Cardiac muscle cell (in vitro differentiated cells and primary cell): ENCODE results near the gene NF1. TPM values are rescaled to one million over a fixed set of nuclear protein-coding genes. Genes with fewer than 3 reads are reported as not detected.

Source experiments
- DNase-seq, 2 donors: peaks; one replicate each; pipeline versions ENCODE4 v3.0.0 to v3.0.0-alpha.2; 2010 to 2017; ENCODE audit warnings: low read depth in 1 of 2, low spot score in 1 of 2
- H3K27ac ChIP-seq: fragments of 200-600 bp; sonication (generic); 2 replicates; pipeline ENCODE4 v1.5.1; 2016
- H3K27me3 ChIP-seq: fragments of 200-600 bp; sonication (generic); 2 replicates; pipeline ENCODE4 v1.6.0; 2016; ENCODE audit warnings: control low read depth
- H3K36me3 ChIP-seq: fragments of 200-600 bp; sonication (generic); 2 replicates; pipeline ENCODE4 v1.5.1; 2016; ENCODE audit warnings: control low read depth
- H3K4me1 ChIP-seq: fragments of 200-600 bp; sonication (generic); 2 replicates; pipeline ENCODE4 v1.8.1; 2017; ENCODE audit warnings: low read depth, mild to moderate bottlenecking, mixed run types
- H3K4me3 ChIP-seq: fragments of 200-600 bp; sonication (generic); 2 replicates; pipeline ENCODE4 v1.5.1; 2016; ENCODE audit warnings: mild to moderate bottlenecking
- H3K9me3 ChIP-seq: fragments of 200-600 bp; sonication (generic); 2 replicates; pipeline ENCODE4 v1.5.1; 2017; ENCODE audit warnings: low read depth, mild to moderate bottlenecking, control low read depth
- polyA plus RNA-seq: library from polyadenylated mRNA; unstranded; fragments of >200 nt; fragmentation: Nextera tagmentation; extraction: Ambion mirVana; gene quantifications from 2 replicates; pipeline ENCODE4 v1.2.1, GENCODE V29; 2016
- total RNA-seq: library from RNA; depleted of rRNA; stranded (reverse); fragments of >200 nt; gene quantifications from 2 replicates; pipeline ENCODE4 v1.2.3, GENCODE V29; 2016
- TF ChIP-seq, protein P1 (sequence below): IDR thresholded peaks from 2 replicates; pipeline ENCODE4 v1.5.1; 2012; ENCODE audit warnings: low read depth, mild to moderate bottlenecking, low read length

NF1 gene
- total and polyA plus RNA-seq, 2 experiments from 2014 or later: 17.7 to 32.9 TPM

DNA sequence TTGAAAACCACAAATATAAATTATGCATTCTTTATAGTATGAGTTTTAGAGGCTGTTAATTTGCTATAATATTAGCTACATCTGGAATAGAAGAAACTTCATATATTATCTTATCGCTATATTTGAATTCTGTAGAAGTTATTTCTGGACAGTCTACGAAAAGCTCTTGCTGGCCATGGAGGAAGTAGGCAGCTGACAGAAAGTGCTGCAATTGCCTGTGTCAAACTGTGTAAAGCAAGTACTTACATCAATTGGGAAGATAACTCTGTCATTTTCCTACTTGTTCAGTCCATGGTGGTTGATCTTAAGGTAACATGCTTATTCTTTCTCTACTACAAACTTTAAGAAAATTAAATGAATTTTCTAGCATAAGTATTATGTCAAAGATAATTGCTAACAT, 105.5 kb downstream of the NF1 start:
- H3K27me3 ChIP-seq: no peaks in the 10 kb centered on the region
- H3K36me3 ChIP-seq: no peaks in the 10 kb centered on the region
- no peaks in the 10 kb centered on the region for H3K9me3 ChIP-seq
- TF ChIP-seq, protein P1, sequence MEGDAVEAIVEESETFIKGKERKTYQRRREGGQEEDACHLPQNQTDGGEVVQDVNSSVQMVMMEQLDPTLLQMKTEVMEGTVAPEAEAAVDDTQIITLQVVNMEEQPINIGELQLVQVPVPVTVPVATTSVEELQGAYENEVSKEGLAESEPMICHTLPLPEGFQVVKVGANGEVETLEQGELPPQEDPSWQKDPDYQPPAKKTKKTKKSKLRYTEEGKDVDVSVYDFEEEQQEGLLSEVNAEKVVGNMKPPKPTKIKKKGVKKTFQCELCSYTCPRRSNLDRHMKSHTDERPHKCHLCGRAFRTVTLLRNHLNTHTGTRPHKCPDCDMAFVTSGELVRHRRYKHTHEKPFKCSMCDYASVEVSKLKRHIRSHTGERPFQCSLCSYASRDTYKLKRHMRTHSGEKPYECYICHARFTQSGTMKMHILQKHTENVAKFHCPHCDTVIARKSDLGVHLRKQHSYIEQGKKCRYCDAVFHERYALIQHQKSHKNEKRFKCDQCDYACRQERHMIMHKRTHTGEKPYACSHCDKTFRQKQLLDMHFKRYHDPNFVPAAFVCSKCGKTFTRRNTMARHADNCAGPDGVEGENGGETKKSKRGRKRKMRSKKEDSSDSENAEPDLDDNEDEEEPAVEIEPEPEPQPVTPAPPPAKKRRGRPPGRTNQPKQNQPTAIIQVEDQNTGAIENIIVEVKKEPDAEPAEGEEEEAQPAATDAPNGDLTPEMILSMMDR: no peak
- peaks cover 14% of the 10 kb centered on the region for H3K4me1 ChIP-seq
- no peak overlapping the region for H3K4me3 ChIP-seq
- peak in 1 of 2 donors; percentile 23 for DNase-seq
- H3K27ac ChIP-seq: no peak overlapping the region

DNA sequence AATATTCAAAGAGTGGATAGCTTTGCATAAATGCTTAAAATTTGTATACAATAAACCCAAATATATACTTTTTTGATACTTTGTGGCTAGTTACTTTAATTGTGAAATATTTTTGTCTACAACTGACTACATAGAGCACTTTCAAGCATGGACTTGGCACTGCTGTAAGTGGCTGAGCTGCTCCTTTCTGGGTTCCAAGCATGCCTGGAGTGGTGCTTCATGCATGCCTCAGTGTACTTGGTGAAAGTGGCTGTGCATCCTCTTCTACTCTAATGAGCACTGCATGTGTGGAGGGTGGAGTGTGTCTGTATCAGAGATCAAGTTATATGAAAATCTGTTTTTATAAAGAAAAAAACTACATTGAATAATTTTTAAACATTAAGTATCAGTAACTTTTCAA, 108.2 kb downstream of the NF1 start:
- peaks cover 14% of the 10 kb centered on the region for H3K4me1 ChIP-seq

DNA sequence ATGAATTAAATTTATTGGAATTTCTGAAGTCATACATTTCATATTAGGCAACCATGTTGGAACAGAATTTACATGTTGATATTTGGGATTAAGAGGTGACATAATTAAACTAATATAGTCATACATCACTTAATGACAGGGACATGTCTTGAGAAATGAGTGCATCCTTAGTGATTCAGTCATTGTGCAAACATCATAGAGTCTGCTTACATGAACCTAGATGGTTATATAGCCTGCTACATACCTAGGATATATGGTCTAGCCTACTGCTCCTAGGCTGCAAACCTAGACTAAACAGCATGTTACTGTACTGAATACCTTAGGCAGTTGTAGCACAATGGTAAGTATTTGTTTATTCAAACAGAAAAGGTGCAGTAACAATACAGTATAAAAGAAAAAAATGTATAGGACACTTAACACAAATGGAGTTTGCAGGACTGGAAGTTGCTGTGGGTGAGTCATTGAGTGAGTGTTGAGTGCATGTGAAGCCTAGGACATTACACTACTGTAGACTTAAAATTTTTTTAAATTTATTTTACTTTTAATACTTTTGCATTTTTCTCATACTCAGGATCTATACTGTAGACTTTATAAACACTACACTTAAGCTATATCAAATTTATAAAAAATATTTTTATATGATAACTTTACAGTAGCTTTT, 116.7 kb downstream of the NF1 start:
- Histone ChIP-seq H3K27me3 (no peaks in the 10 kb centered on the region), H3K27ac (no peak overlapping the region), H3K4me3 (no peak overlapping the region), H3K9me3 (no peaks in the 10 kb centered on the region), H3K4me1 (no peaks in the 10 kb centered on the region), H3K36me3 (peaks cover 17% of the 10 kb centered on the region)
- TF ChIP-seq, protein P1: no peak
- DNase-seq: no peak

More for the DNA sequence above, 108.2 kb downstream of the NF1 start:
- Histone ChIP-seq H3K4me3 (no peak overlapping the region), H3K36me3 (peaks cover 14% of the 10 kb centered on the region), H3K27me3 (no peaks in the 10 kb centered on the region), H3K27ac (no peak overlapping the region), H3K9me3 (no peaks in the 10 kb centered on the region)
- no peak for DNase-seq
- TF ChIP-seq, protein P1: no peak

DNA sequence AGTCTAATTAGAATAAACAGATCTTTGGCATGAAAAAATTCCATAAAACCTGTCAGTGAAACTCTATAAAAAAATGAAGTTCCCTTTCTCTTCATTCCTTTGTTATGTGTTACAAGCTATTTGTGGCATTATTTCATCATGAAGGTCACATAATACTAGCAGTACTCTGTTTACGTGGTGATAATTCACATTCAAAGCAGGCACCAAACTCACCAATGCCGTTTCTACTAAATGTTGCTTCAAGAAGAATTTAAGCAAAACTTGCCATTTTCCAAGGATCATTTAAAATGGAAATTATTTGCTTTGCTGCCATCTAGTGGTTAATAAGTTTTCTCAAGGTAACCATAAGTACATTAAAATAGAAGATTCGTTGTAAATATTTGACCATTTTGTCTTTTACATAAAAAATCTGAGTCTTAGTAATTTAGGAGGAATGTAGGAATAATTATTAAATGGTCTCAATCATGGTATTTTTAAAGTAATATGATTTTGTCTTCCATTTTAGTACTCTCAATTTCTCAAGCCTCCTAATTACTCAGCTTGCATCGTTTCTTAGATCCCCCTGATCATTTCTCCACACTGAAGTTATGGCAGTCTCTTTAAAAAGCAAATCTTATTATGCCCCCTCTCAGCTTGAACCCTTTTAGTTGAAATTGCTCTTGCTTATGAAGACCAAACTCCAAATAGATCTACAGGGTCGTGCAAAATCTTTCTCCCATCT, 121.4 kb downstream of the NF1 start:
- no peaks in the 10 kb centered on the region for H3K27me3 ChIP-seq
- TF ChIP-seq, protein P1: peak; percentile 30
- no peak overlapping the region for H3K27ac ChIP-seq
- H3K36me3 ChIP-seq: peaks cover 15% of the 10 kb centered on the region
- H3K4me1 ChIP-seq: no peaks in the 10 kb centered on the region
- no peak overlapping the region for H3K4me3 ChIP-seq
- DNase-seq: peak; percentile 51 to 79
- no peaks in the 10 kb centered on the region for H3K9me3 ChIP-seq

DNA sequence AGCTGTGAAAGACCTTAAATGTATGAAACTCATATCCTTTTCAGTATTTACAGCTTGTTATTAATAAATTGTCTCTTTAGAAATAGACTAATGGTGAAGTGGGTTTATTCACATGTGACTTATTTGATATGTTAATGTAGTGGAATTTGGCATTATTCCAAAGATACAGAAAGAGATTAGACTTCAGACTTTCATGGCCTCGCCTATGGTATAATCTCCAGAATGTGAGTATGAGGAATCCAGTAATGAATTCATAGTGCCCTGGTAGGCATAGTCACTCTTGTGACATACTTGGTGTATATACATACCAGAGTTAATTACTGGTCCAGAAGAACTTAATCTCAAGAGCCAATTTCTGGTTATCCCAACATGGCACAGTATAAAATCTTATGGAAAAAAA, 129.6 kb downstream of the NF1 start:
- H3K27me3 ChIP-seq: no peaks in the 10 kb centered on the region
- peaks cover 39% of the 10 kb centered on the region for H3K36me3 ChIP-seq
- no peaks in the 10 kb centered on the region for H3K4me1 ChIP-seq
- TF ChIP-seq, protein P1: no peak
- no peak for DNase-seq
- H3K27ac ChIP-seq: no peak overlapping the region
- H3K9me3 ChIP-seq: no peaks in the 10 kb centered on the region
- H3K4me3 ChIP-seq: no peak overlapping the region
